ENCODE data around the gene RGS19.

RGS19 gene

DNA sequence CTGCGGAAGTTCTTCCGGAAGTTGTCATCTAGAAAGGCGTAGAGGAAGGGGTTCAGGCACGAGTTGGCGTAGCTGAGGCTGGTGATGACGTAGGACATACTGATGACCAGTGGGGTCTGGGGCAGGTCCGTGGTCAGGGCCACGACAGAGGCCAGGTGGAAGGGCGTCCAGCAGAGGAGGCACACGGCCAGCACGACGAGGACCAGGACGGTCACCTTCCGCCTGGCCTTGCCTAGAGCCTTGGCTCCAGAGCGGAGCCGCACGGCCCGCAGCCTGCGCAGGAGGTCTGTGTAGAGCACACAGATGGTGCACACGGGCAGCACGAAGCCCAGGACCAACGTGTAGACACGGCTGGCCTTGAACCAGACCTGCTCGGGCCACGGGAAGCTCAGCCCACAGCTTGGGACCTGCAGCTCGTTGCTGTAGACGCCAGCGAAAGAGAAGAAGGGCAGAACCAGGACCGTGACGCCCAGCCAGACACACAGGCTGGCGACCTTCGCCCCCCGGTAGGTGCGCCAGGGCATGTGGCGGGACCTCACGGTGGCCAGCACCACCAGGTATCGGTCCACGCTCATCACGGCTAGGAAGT lies 26.6 kb upstream of the RGS19 start:
- peaks cover 12% of the 10 kb centered on the region for H3K27me3 ChIP-seq (ENCODE audit: control insufficient read depth, insufficient read depth, low read length)
- no peak overlapping the region for H3K4me3 ChIP-seq (ENCODE audit: low read length)
- no peaks in the 10 kb centered on the region for H3K4me1 ChIP-seq (ENCODE audit: control insufficient read depth, insufficient read depth, low read length)
- no peak overlapping the region for H3K27ac ChIP-seq (ENCODE audit: low read depth, low read length)
- no peaks in the 10 kb centered on the region for H3K36me3 ChIP-seq (ENCODE audit: control insufficient read depth, insufficient read depth, low read length)
- H3K9ac ChIP-seq (ENCODE audit: low read length), result no peak overlapping the region

DNA sequence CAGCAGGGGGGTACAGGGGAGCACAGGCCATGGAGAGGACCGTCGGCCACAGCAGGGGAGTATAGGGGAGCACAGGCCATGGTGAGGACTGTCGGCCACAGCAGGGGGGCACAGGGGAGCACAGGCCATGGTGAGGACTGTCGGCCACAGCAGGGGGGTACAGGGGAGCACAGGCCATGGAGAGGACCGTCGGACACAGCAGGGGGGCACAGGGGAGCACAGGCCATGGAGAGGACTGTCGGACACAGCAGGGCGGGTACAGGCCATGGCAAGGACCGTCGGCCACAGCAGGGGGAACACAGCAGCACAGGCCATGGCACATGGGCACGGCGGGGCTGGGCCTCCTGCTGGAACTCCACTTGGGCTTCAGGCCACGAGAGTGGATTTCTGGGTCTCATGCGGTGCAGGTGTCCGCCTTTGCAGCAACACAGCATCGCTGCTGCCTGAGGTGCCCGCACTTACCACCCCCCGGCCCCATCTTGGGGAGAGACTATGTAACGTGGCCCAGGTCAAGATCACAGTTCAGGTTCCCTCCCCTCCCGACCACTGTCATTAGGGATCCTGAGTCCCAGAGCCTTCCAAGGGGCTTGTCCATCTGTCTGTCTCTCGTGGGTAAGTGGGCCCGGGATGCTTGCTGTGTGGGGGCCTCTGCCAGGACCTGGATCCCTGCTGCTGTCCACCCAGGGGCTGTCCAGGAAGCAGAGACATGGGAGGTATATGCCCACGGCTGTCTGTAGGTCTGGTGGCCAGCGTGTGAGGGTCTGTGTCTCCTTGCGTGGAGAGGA lies 25.5 kb upstream of the RGS19 start:
- Histone ChIP-seq H3K36me3 (ENCODE audit: control insufficient read depth, insufficient read depth, low read length) (no peaks in the 10 kb centered on the region), H3K27ac (ENCODE audit: low read depth, low read length) (no peak overlapping the region), H3K4me3 (ENCODE audit: low read length) (no peak overlapping the region), H3K4me1 (ENCODE audit: control insufficient read depth, insufficient read depth, low read length) (no peaks in the 10 kb centered on the region), H3K27me3 (ENCODE audit: control insufficient read depth, insufficient read depth, low read length) (peaks cover 17% of the 10 kb centered on the region), H3K9ac (ENCODE audit: low read length) (no peak overlapping the region)

DNA sequence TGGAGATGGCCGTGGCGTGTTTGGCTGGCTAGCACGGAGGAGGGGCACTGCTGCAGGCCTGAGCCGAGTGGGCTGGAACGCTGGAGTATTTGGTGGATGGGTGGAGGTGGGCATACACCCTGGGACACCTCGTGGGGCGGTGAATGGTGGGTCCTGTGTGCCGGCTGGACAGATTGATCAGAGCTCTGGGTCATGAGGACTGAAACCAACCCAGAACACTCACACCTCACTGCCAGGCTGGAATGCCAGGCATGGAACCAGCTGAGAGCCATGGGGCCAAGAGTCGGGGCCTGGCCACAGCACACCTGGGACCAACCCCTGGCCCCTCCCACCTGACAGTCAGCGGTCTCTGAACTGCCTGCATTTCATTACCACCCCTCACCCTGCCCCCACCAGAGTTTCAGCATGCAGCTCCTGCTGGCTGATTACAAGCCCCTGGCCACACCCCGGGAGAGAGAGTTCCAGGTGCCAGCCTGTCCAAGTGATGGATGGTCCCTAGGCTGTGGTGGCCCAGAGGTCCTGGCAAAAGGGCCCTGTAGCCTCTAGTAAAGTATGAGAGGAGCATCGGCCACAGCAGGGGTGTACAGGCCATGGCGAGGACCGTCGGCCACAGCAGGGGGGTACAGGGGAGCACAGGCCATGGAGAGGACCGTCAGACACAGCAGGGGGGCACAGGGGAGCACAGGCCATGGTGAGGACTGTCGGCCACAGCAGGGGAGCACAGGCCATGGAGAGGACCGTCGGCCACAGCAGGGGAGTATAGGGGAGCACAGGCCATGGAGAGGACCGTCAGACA lies 24.8 kb upstream of the RGS19 start:
- Histone ChIP-seq H3K4me3 (ENCODE audit: low read length) (no peak overlapping the region), H3K9ac (ENCODE audit: low read length) (no peak overlapping the region), H3K4me1 (ENCODE audit: control insufficient read depth, insufficient read depth, low read length) (no peaks in the 10 kb centered on the region), H3K27me3 (ENCODE audit: control insufficient read depth, insufficient read depth, low read length) (peaks cover 17% of the 10 kb centered on the region), H3K27ac (ENCODE audit: low read depth, low read length) (no peak overlapping the region), H3K36me3 (ENCODE audit: control insufficient read depth, insufficient read depth, low read length) (no peaks in the 10 kb centered on the region)

DNA sequence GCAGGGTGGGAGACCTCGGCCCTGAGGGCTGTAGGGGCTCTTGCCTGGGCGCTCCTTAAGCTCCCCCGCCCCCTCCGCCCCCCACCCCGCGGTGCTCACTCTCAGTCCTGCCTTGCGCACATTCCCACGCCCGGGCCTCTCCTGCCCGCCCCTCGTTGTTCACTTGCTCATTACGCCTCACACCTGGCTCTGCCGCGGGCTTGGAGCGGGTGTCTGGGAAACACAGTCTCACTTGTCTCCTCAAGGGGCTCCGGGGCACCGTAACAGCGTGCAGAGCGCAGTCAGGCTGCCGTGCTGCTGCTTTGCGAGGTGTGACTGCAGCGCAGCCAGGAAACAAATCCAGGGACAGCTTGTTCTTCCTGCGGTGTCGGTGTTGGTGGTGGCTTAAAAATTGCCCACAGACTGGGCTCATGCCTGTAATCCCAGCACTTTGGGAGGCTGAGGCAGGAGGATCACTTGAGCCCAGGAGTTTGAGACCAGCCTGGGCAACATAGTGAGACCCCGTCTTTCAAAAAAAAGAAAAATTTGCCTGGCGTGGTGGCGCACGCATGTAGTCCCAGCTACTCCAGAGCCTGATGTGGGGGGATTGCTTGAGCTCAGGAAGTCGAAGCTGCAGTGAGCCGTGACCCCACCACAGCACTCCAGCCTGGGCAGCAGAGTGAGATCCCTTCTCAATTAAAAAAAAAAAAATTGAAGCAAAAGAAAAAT lies 23.5 kb upstream of the RGS19 start:
- Histone ChIP-seq H3K9ac (ENCODE audit: low read length) (no peak overlapping the region), H3K36me3 (ENCODE audit: control insufficient read depth, insufficient read depth, low read length) (no peaks in the 10 kb centered on the region), H3K27me3 (ENCODE audit: control insufficient read depth, insufficient read depth, low read length) (peaks cover 23% of the 10 kb centered on the region), H3K4me1 (ENCODE audit: control insufficient read depth, insufficient read depth, low read length) (no peaks in the 10 kb centered on the region), H3K27ac (ENCODE audit: low read depth, low read length) (no peak overlapping the region), H3K4me3 (ENCODE audit: low read length) (no peak overlapping the region)

DNA sequence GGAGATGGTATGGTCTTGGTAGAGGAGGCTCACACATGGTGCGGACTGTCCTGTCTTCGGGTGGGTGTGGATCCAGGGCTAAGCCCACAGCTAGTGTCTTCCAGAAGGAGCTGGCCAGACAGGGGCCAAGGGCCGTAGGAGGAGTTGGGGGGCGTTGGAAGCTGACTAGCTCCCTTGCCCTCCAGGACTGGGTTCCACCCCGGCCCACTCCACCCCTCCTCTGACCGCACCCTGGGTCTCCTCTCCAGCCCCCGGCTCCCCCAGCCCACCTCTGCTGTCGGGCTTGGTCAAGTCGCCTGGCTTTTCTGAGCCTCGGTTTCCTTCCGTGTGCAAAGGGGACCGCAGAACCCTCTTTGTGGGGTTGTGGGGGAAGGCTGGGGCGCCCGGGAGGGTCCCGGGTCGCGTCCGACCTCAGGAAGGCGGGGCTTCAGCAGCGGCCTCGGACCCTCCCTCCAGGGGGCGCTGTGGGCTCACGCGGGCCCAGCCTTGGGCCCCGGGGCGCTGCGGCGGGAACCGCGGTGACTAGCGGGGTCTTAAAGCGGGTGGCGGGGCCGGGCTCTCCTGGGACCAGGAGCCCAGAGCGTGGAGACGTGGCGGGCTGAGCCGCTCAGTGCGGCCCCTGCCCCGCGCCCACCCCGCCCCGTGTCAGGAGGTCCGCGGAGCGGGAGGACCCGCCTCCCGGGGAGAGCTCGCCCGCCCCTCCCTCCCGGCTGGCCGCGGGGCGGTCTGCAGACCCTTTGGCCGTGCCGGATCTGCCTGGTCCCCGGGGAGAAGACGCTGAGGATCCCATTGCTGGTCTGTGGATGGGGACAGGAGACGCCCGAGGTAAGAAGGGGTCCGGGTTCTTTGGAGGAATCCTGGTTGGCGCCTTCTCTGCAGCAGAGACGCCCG lies 22.7 kb upstream of the RGS19 start:
- Histone ChIP-seq H3K9ac (ENCODE audit: low read length) (no peak overlapping the region), H3K4me3 (ENCODE audit: low read length) (no peak overlapping the region), H3K36me3 (ENCODE audit: control insufficient read depth, insufficient read depth, low read length) (no peaks in the 10 kb centered on the region), H3K27me3 (ENCODE audit: control insufficient read depth, insufficient read depth, low read length) (peaks cover 23% of the 10 kb centered on the region), H3K27ac (ENCODE audit: low read depth, low read length) (no peak overlapping the region), H3K4me1 (ENCODE audit: control insufficient read depth, insufficient read depth, low read length) (no peaks in the 10 kb centered on the region)

DNA sequence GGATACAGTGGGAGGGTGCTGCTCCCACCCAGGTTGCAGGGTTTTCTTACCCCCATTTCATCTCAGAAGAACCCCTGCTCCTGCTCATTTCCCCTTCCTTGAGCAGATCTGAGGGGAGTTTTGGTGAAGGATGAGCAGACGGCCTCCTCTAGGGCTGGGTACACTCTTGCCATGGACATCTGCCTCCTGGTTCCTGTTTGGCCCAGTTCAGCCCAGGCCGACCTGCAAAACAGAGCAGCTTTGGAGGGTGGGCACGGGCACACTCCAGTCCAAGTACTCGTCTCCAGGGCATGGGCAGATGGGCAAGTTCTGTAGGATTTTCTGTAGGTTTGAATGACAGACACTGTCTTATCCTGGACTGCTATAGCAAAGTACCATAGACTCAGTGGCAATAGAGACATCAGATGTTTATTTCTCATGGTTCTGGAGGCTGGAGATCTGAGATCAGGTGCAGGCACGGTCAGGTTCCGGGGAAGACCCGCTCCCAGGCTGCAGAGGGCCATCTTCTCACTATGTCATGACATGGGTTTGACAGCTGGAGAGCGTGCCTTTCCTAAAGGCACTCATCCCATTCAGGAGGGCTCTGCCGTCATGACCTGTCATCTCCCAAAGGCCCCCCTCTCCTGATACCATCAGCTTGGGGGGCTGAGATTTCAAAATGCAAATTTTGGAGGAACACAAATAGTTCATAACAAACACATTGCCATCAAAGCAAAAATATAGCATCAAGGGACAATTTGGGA lies 21.8 kb upstream of the RGS19 start:
- peaks cover 23% of the 10 kb centered on the region for H3K27me3 ChIP-seq (ENCODE audit: control insufficient read depth, insufficient read depth, low read length)
- no peaks in the 10 kb centered on the region for H3K36me3 ChIP-seq (ENCODE audit: control insufficient read depth, insufficient read depth, low read length)
- H3K9ac ChIP-seq (ENCODE audit: low read length), result no peak overlapping the region
- no peak overlapping the region for H3K27ac ChIP-seq (ENCODE audit: low read depth, low read length)
- H3K4me1 ChIP-seq (ENCODE audit: control insufficient read depth, insufficient read depth, low read length), result no peaks in the 10 kb centered on the region
- H3K4me3 ChIP-seq (ENCODE audit: low read length), result no peak overlapping the region

DNA sequence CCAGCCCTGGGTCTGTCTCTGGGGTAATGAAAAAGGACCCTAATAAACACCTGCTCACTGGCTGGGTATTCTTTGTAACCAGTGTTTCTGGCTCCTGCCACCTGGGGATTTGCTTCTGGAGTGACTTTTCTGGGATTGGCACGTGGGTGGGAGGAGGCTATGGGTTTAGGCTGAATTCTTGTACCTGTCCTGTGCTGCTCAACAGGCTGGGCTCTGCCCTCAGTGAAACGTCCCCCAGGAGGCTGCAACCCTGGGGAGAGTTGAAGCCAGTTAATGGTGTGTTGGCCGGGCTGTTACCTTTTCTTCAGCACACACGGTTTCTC lies 21.2 kb upstream of the RGS19 start:
- Histone ChIP-seq H3K9ac (ENCODE audit: low read length) (no peak overlapping the region), H3K27me3 (ENCODE audit: control insufficient read depth, insufficient read depth, low read length) (peaks cover 23% of the 10 kb centered on the region), H3K36me3 (ENCODE audit: control insufficient read depth, insufficient read depth, low read length) (no peaks in the 10 kb centered on the region), H3K27ac (ENCODE audit: low read depth, low read length) (no peak overlapping the region), H3K4me3 (ENCODE audit: low read length) (no peak overlapping the region), H3K4me1 (ENCODE audit: control insufficient read depth, insufficient read depth, low read length) (no peaks in the 10 kb centered on the region)

DNA sequence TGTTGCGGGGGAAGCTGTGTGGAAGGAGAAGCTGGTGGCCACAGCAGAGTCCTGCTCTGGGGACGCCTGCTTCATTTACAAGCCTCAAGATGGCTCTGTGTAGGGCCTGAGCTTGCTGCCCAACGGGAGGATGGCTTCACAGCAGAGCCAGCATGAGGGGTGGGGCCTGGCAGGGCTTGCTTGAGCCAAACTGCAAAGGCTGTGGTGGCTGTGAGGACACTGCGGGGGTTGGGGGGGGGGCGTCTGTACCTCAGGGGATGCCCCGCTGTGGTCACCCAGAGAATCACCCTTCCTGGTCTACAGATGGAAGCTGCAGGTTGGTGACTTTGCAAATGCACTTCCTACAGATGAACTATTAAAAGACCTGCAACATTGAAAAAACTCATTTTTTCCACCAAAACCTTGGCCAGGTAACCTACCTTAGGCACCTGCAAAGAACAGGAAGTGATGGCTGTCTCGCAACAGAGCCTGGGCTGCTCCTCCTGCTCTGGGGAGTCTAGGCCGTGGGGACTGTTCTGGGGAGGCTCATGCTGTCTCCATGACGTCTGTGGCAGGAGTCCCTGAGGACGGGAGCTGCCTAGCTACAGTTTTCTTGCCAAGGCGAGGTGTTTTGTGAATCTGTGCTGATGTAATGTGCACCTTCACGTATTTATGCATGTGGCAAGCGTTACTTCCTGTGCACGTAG lies 20.7 kb upstream of the RGS19 start:
- Histone ChIP-seq H3K27me3 (ENCODE audit: control insufficient read depth, insufficient read depth, low read length) (peaks cover 23% of the 10 kb centered on the region), H3K9ac (ENCODE audit: low read length) (no peak overlapping the region), H3K36me3 (ENCODE audit: control insufficient read depth, insufficient read depth, low read length) (no peaks in the 10 kb centered on the region), H3K27ac (ENCODE audit: low read depth, low read length) (no peak overlapping the region), H3K4me3 (ENCODE audit: low read length) (no peak overlapping the region), H3K4me1 (ENCODE audit: control insufficient read depth, insufficient read depth, low read length) (no peaks in the 10 kb centered on the region)

DNA sequence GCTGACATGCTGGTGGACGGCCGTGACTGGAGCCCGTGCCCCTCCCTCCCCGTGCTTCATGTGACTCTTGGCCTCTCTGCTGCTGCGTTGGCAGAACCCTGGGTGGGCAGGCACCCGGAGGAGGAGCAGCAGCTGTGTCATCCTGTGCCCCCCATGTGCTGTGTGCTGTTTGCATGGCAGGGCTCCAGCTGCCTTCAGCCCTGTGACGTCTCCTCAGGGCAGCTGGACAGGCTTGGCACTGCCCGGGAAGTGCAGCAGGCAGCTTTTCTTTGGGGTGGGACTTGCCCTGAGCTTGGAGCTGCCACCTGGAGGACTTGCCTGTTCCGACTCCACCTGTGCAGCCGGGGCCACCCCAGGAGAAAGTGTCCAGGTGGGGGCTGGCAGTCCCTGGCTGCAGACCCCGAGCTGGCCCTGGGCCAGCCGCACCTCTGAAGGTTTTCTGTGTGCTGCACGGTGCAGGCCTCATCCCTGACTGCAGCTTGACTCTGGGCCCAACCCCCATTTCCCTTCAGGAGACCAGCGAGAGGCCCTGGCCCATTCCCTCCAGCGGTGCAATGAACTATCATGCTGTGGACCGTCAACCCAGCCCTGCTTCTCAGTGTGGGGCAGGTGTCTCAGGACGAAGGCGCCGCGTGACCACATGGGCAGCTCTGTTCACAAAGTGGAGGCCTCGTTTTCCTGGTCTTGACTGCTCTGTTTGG lies 19.9 kb upstream of the RGS19 start:
- Histone ChIP-seq H3K4me3 (ENCODE audit: low read length) (no peak overlapping the region), H3K27ac (ENCODE audit: low read depth, low read length) (no peak overlapping the region), H3K36me3 (ENCODE audit: control insufficient read depth, insufficient read depth, low read length) (no peaks in the 10 kb centered on the region), H3K4me1 (ENCODE audit: control insufficient read depth, insufficient read depth, low read length) (no peaks in the 10 kb centered on the region), H3K9ac (ENCODE audit: low read length) (no peak overlapping the region), H3K27me3 (ENCODE audit: control insufficient read depth, insufficient read depth, low read length) (peaks cover 23% of the 10 kb centered on the region)

DNA sequence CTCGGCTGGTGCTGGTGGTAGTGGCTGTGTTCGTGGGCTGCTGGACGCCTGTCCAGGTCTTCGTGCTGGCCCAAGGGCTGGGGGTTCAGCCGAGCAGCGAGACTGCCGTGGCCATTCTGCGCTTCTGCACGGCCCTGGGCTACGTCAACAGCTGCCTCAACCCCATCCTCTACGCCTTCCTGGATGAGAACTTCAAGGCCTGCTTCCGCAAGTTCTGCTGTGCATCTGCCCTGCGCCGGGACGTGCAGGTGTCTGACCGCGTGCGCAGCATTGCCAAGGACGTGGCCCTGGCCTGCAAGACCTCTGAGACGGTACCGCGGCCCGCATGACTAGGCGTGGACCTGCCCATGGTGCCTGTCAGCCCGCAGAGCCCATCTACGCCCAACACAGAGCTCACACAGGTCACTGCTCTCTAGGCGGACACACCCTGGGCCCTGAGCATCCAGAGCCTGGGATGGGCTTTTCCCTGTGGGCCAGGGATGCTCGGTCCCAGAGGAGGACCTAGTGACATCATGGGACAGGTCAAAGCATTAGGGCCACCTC lies 19.2 kb upstream of the RGS19 start:
- H3K27me3 ChIP-seq (ENCODE audit: control insufficient read depth, insufficient read depth, low read length), result peaks cover 23% of the 10 kb centered on the region
- H3K36me3 ChIP-seq (ENCODE audit: control insufficient read depth, insufficient read depth, low read length), result no peaks in the 10 kb centered on the region
- H3K27ac ChIP-seq (ENCODE audit: low read depth, low read length), result no peak overlapping the region
- H3K4me1 ChIP-seq (ENCODE audit: control insufficient read depth, insufficient read depth, low read length), result no peaks in the 10 kb centered on the region
- H3K4me3 ChIP-seq (ENCODE audit: low read length), result no peak overlapping the region
- H3K9ac ChIP-seq (ENCODE audit: low read length), result no peak overlapping the region
